ENCODE measurements around the gene YOD1. TPM values are rescaled to one million over a fixed set of nuclear protein-coding genes. Genes with fewer than 3 reads are reported as not detected.

YOD1 gene
- total and polyA plus RNA-seq, 10 of the 15 experiments (the other 5 are each of a cell fraction or from before 2014, with no cell fraction given): 2.1 to 7.9 (median 5.0) TPM

- in situ Hi-C loops (cut with MboI): loop anchor here (5.0 kb wide), 1 partner anchor 331 kb away; no protein-coding TSS in a partner anchor
- TF ChIP-seq ZZZ3 (IDR thresholded peaks at IDR 0.05; ENCODE audit: control insufficient read depth, insufficient read length, low read depth) (no peak), SIX5 (IDR thresholded peaks at IDR 0.05; ENCODE audit: low read depth, low read length, severe bottlenecking) (no peak), NFYB (IDR thresholded peaks at IDR 0.05; ENCODE audit: insufficient read depth, low read depth, low read length) (no peak), RELB (IDR thresholded peaks at IDR 0.05; ENCODE audit: low read depth) (no peak), E4F1 (IDR thresholded peaks at IDR 0.05; ENCODE audit: borderline replicate concordance, partially characterized antibody) (no peak), ETV6 (conservative IDR thresholded peaks at IDR 0.05 in 1 of 2, IDR thresholded peaks at IDR 0.05 in 1 of 2; ENCODE audit: borderline replicate concordance in 1 of 2, low read depth in 1 of 2) (no peak), NRF1 (conservative IDR thresholded peaks at IDR 0.05; ENCODE audit: low read depth, low read length) (no peak), REST (IDR thresholded peaks at IDR 0.05; ENCODE audit: low read depth, low read length) (no peak), RUNX3 (IDR thresholded peaks at IDR 0.05; ENCODE audit: low read length) (no peak), RAD21 (IDR thresholded peaks at IDR 0.05; ENCODE audit: insufficient read depth, low read depth, low read length) (no peak), RB1 (IDR thresholded peaks at IDR 0.05; ENCODE audit: borderline replicate concordance) (no peak), FOS (IDR thresholded peaks at IDR 0.05; ENCODE audit: borderline replicate concordance, extremely low read depth, insufficient read length) (no peak), RFX5 (IDR thresholded peaks at IDR 0.05; ENCODE audit: low read depth, low read length) (no peak)
Measured at GRCh38 chr1:207076181-207076955, 25.4 kb upstream of the YOD1 start.

More at GRCh38 chr1:207076181-207076955, 25.4 kb upstream of the YOD1 start:
- Histone ChIP-seq H3K27me3 (replicated peaks in 1 of 2; ENCODE audit: control insufficient read depth in 2 of 2, insufficient read depth in 2 of 2, low read length in 1 of 2) (no peaks in the 10 kb centered on the region), H3K27ac (ENCODE audit: control insufficient read depth, insufficient read depth) (no peak overlapping the region), H4K20me1 (ENCODE audit: control insufficient read depth, insufficient read depth) (no peaks in the 10 kb centered on the region), H3K9ac (ENCODE audit: control insufficient read depth, insufficient read depth, low read length) (no peak overlapping the region), H3K9me3 (replicated peaks; ENCODE audit: control insufficient read depth, insufficient read depth, low read length) (no peaks in the 10 kb centered on the region), H2AFZ (ENCODE audit: control insufficient read depth, low read depth, low read length) (no peak overlapping the region), H3K4me1 (ENCODE audit: control insufficient read depth, insufficient read depth, low read length) (no peaks in the 10 kb centered on the region), H3K4me3 (no peak overlapping the region), H3K4me2 (ENCODE audit: control insufficient read depth, insufficient read depth) (no peak overlapping the region), H3K79me2 (ENCODE audit: control insufficient read depth, insufficient read depth, low read length) (no peaks in the 10 kb centered on the region), H3K36me3 (ENCODE audit: control insufficient read depth in 2 of 2, insufficient read depth in 2 of 2, low read length in 1 of 2) (no peaks in the 10 kb centered on the region)
- ATAC-seq: no peak
- intact Hi-C loops (cut with micrococcal nuclease; ENCODE audit: unreplicated experiment): loop anchor here (5.0 kb wide), 2 partner anchors 34 to 74 kb away; no protein-coding TSS in a partner anchor
- DNase-seq (ENCODE audit: low read depth, low spot score): no peak
- 19% methylated on average over 5 of the region's 5 CpGs for WGBS (ENCODE audit: insufficient coverage, insufficient replicate concordance, low lambda C conversion rate, missing lambda C conversion rate)
- ChIA-PET POLR2A (interaction anchor here (0.6 to 1.3 kb wide), 3 partner anchors 21 to 245 kb away, joined by 3 to 5 read pairs (median 3); partner anchors contain the start of gene CD55), SMC1A (ENCODE audit: uncharacterized antibody, unreplicated experiment) (interaction anchor here (0.8 to 7.7 kb wide), 5 partner anchors 21 to 441 kb away, joined by 3 to 66 read pairs (median 3); partner anchors contain the start of genes DYRK3 and YOD1), RAD21 (ENCODE audit: unreplicated experiment) (interaction anchor here (0.7 to 1.9 kb wide), 6 partner anchors 7 to 328 kb away, joined by 3 to 10 read pairs (median 4); no protein-coding TSS in a partner anchor), CTCF (interaction anchor here (0.6 to 10.2 kb wide), 10 partner anchors 7 to 423 kb away, joined by 3 to 131 read pairs (median 4); partner anchors contain the start of genes PFKFB2 and YOD1)
- no peak for FAIRE-seq
- no TSS peak for BruUV-seq (replicated peaks)
